Astrocyte of the cerebellum (primary cell): Measurements from ENCODE around the gene TTC39A.

Experiments
- DNase-seq: peaks from one replicate; pipeline ENCODE4 v3.0.0-alpha.2; 2011; ENCODE audit warnings: low read depth
- H3K4me3 ChIP-seq: 2 replicates; pipeline ENCODE4 v1.5.1; 2011; ENCODE audit warnings: mild to moderate bottlenecking, low read depth, low read length, moderate library complexity
- CTCF ChIP-seq: IDR thresholded peaks from 2 replicates; pipeline ENCODE4 v1.5.1; 2012; ENCODE audit warnings: low read length, low read depth, moderate library complexity, mild to moderate bottlenecking; ENCODE audit errors: missing control alignments
- in situ Hi-C: cut with HindIII; loops from 2 replicates; pipeline ENCODE4 v1.10.0; 2017; ENCODE audit warnings: low sequenced_read_pairs

The TTC39A gene

GRCh38 chr1:51288578-51288977, 41.8 kb downstream of the TTC39A start:
- no peak for TF ChIP-seq CTCF
- no peak overlapping the region for H3K4me3 ChIP-seq
- no peak for DNase-seq
- in situ Hi-C loops: no loop called here

DNA sequence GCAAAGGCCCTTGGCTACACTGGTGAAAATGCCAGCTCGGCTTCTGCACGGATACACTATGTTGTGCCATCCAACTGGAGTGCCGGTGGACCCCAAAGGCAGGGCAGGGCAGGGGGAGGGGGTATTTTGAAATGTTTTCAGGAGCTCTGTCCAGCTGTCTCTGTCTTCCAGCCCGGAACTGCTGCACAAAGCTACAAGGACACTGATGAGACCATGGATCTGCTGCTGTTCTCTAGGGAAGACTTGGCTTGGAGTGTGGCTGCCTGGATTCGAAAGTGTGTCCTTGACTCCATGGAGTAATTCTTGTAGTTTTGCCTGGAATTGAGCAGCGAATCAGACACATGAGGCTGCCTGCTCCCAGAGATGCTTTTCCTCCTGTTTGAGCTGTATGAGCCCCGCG, 42.4 kb downstream of the TTC39A start:
- in situ Hi-C loops: no loop called here
- DNase-seq: no peak
- TF ChIP-seq CTCF: no peak

DNA sequence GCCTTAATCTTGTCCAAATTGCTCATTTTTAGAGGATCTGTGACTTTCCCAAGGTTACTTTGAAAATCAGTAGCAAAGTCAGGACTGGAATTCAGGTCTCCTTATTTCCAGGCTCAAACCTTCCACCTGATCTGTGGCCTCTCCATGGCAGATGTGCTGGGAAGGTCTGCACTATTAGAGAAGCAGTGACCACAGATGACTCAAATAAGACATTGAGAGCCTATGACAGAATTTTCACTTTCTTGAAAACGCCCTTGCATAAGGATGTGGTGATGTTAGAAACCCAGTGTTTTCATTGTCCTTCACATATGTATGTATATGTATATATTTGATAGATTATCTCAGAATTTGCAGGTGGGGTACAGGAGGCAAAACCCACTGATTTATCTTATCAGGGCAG, 45.3 kb downstream of the TTC39A start:
- TF ChIP-seq CTCF: no peak
- in situ Hi-C loops: no loop called here
- H3K4me3 ChIP-seq: no peak overlapping the region
- DNase-seq: no peak

More for the DNA sequence above, 42.4 kb downstream of the TTC39A start:
- H3K4me3 ChIP-seq: no peak overlapping the region

DNA sequence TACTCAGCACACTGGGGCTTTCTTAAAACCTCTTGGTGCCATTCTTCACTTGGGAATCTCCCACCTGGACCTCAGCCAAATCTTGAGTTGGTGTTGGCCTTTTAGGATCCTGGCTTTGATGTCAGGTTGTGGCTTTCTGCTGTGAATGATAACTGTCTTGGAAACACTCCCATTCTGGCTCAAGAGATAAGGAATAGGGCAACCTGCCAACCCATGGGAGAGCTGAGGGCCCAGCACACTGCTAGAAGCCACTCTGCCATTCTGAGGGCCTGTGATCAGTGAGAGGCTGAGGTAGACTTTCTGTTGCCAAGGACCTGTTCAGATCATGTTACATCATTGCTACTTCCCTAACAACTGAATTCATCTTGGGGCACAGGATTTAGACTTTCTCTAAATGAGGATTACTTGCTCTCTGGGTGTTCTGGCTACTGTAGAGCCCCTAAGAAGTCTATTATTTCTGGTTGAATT, 45.8 kb downstream of the TTC39A start:
- in situ Hi-C loops: no loop called here
- TF ChIP-seq CTCF: no peak
- H3K4me3 ChIP-seq: no peak overlapping the region
- DNase-seq: no peak

DNA sequence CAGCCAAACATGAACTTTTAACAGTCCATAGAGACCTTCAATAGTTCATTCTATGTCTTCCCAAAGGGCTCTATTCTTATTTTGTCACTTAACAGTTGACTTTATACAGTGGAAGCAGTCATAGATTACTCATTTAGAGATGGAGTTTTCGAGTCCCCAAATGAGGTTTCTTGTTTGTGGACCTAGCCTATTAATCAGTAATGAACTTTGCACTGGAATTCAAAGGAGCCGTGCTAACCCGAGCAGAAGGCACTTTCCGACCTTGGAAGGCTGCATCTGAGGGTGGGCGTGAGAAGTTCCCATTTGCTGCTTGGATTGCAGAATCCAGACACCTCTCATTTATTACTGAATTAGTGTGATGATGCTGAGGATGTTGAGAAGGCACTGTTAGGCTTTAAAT, 46.4 kb downstream of the TTC39A start:
- TF ChIP-seq CTCF: no peak
- H3K4me3 ChIP-seq: no peak overlapping the region
- in situ Hi-C loops: no loop called here
- no peak for DNase-seq

DNA sequence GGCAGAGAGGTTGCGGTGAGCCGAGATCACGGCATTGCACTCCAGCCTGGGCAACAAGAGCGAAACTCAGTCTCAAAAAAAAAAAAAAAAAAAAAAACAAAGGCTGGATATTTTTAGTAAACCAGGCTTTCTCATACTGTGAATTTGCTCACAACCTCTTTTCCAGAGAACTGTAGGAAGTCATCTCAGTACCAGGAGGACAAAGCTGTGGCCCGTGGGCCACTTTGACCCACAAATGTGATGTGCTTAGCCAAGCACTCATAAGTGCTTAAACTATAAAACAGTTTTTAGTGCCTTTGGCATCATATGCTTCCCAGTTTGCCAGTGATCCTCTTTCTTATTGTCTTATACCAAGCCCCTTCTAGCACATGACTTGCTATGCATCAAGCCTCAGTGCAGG, 47.8 kb downstream of the TTC39A start:
- DNase-seq: no peak
- no peak overlapping the region for H3K4me3 ChIP-seq
- no peak for TF ChIP-seq CTCF
- in situ Hi-C loops: no loop called here

GRCh38 chr1:51281807-51282206, 48.6 kb downstream of the TTC39A start:
- in situ Hi-C loops: no loop called here
- no peak for DNase-seq
- TF ChIP-seq CTCF: no peak
- no peak overlapping the region for H3K4me3 ChIP-seq
